ENCODE data around the gene SULT4A1. TPM values are rescaled to one million over a fixed set of nuclear protein-coding genes. Genes with fewer than 3 reads are reported as not detected.

SULT4A1 gene
- total RNA-seq, 1 donor from 2014 or later = not detected

GRCh38 chr22:43851058-43851978 is 11.0 kb downstream of the SULT4A1 start:
- Mint-ChIP-seq H3K9me3 (no peaks in the 10 kb centered on the region), H3K36me3 (ENCODE audit: low read depth) (no peaks in the 10 kb centered on the region), H3K4me1 (no peaks in the 10 kb centered on the region), H3K27me3 (peaks cover 2% of the 10 kb centered on the region), H3K27ac (no peak overlapping the region), H3K4me3 (no peak overlapping the region)
- intact Hi-C loops (cut with micrococcal nuclease) = no loop called here
- no peak for DNase-seq

GRCh38 chr22:43850529-43850928 is 11.8 kb downstream of the SULT4A1 start:
- intact Hi-C loops (cut with micrococcal nuclease) = no loop called here
- DNase-seq = no peak
- Mint-ChIP-seq H3K9me3 (no peaks in the 10 kb centered on the region), H3K36me3 (ENCODE audit: low read depth) (no peaks in the 10 kb centered on the region), H3K27ac (no peak overlapping the region), H3K4me3 (no peak overlapping the region), H3K4me1 (no peaks in the 10 kb centered on the region), H3K27me3 (peaks cover 2% of the 10 kb centered on the region)

GRCh38 chr22:43849731-43850130 is 12.6 kb downstream of the SULT4A1 start:
- Mint-ChIP-seq H3K4me3 (no peak overlapping the region), H3K27ac (no peak overlapping the region), H3K9me3 (no peaks in the 10 kb centered on the region), H3K27me3 (peaks cover 2% of the 10 kb centered on the region), H3K36me3 (ENCODE audit: low read depth) (no peaks in the 10 kb centered on the region), H3K4me1 (no peaks in the 10 kb centered on the region)
- intact Hi-C loops (cut with micrococcal nuclease) = no loop called here
- no peak for DNase-seq

GRCh38 chr22:43848366-43849171 is 13.7 kb downstream of the SULT4A1 start:
- Mint-ChIP-seq H3K9me3 (no peaks in the 10 kb centered on the region), H3K27me3 (peaks cover 2% of the 10 kb centered on the region), H3K36me3 (ENCODE audit: low read depth) (no peaks in the 10 kb centered on the region), H3K4me3 (no peak overlapping the region), H3K27ac (no peak overlapping the region), H3K4me1 (no peaks in the 10 kb centered on the region)
- intact Hi-C loops (cut with micrococcal nuclease) = no loop called here
- DNase-seq = no peak

- Mint-ChIP-seq H3K9me3 (no peaks in the 10 kb centered on the region), H3K4me1 (no peaks in the 10 kb centered on the region), H3K4me3 (no peak overlapping the region), H3K27ac (no peak overlapping the region), H3K36me3 (ENCODE audit: low read depth) (no peaks in the 10 kb centered on the region), H3K27me3 (no peaks in the 10 kb centered on the region)
- no peak for DNase-seq
- intact Hi-C loops (cut with micrococcal nuclease) = no loop called here
Measured at GRCh38 chr22:43847376-43848289, 14.7 kb downstream of the SULT4A1 start.

- Mint-ChIP-seq H3K4me1 (no peaks in the 10 kb centered on the region), H3K27ac (no peak overlapping the region), H3K9me3 (no peaks in the 10 kb centered on the region), H3K36me3 (ENCODE audit: low read depth) (no peaks in the 10 kb centered on the region), H3K4me3 (no peak overlapping the region), H3K27me3 (no peaks in the 10 kb centered on the region)
- no peak for DNase-seq
- intact Hi-C loops (cut with micrococcal nuclease) = no loop called here
Measured at GRCh38 chr22:43846966-43847365, 15.3 kb downstream of the SULT4A1 start.

- H3K27me3 Mint-ChIP-seq = no peaks in the 10 kb centered on the region
- H3K9me3 Mint-ChIP-seq = no peaks in the 10 kb centered on the region
- H3K4me1 Mint-ChIP-seq = no peaks in the 10 kb centered on the region
- no peak overlapping the region for H3K4me3 Mint-ChIP-seq
- H3K27ac Mint-ChIP-seq = no peak overlapping the region
- DNase-seq = no peak
- intact Hi-C loops (cut with micrococcal nuclease) = no loop called here
- no peaks in the 10 kb centered on the region for H3K36me3 Mint-ChIP-seq (ENCODE audit: low read depth)
Measured at GRCh38 chr22:43845981-43846380, 16.3 kb downstream of the SULT4A1 start.

GRCh38 chr22:43844560-43845545 is 17.5 kb downstream of the SULT4A1 start:
- intact Hi-C loops (cut with micrococcal nuclease) = no loop called here
- no peak for DNase-seq
- no peaks in the 10 kb centered on the region for H3K9me3 Mint-ChIP-seq
- H3K4me3 Mint-ChIP-seq = no peak overlapping the region
- no peaks in the 10 kb centered on the region for H3K36me3 Mint-ChIP-seq (ENCODE audit: low read depth)
- no peaks in the 10 kb centered on the region for H3K4me1 Mint-ChIP-seq
- no peak overlapping the region for H3K27ac Mint-ChIP-seq
- H3K27me3 Mint-ChIP-seq = no peaks in the 10 kb centered on the region

GRCh38 chr22:43843783-43844530 is 18.4 kb downstream of the SULT4A1 start:
- no peaks in the 10 kb centered on the region for H3K4me1 Mint-ChIP-seq
- no peak overlapping the region for H3K4me3 Mint-ChIP-seq
- intact Hi-C loops (cut with micrococcal nuclease) = no loop called here
- DNase-seq = no peak
- H3K27me3 Mint-ChIP-seq = no peaks in the 10 kb centered on the region
- H3K36me3 Mint-ChIP-seq (ENCODE audit: low read depth) = no peaks in the 10 kb centered on the region
- H3K27ac Mint-ChIP-seq = no peak overlapping the region
- H3K9me3 Mint-ChIP-seq = no peaks in the 10 kb centered on the region

GRCh38 chr22:43841742-43842141 is 20.6 kb downstream of the SULT4A1 start:
- H3K36me3 Mint-ChIP-seq (ENCODE audit: low read depth) = no peaks in the 10 kb centered on the region
- H3K27me3 Mint-ChIP-seq = no peaks in the 10 kb centered on the region

GRCh38 chr22:43840851-43841250 is 21.5 kb downstream of the SULT4A1 start:
- Mint-ChIP-seq H3K9me3 (no peaks in the 10 kb centered on the region), H3K27ac (no peak overlapping the region), H3K27me3 (no peaks in the 10 kb centered on the region), H3K4me3 (no peak overlapping the region), H3K36me3 (ENCODE audit: low read depth) (no peaks in the 10 kb centered on the region), H3K4me1 (no peaks in the 10 kb centered on the region)
- no peak for DNase-seq
- intact Hi-C loops (cut with micrococcal nuclease) = no loop called here

More at GRCh38 chr22:43841742-43842141, 20.6 kb downstream of the SULT4A1 start:
- no peak for DNase-seq
- intact Hi-C loops (cut with micrococcal nuclease) = no loop called here
- no peaks in the 10 kb centered on the region for H3K9me3 Mint-ChIP-seq
- no peak overlapping the region for H3K27ac Mint-ChIP-seq
- H3K4me1 Mint-ChIP-seq = no peaks in the 10 kb centered on the region
- H3K4me3 Mint-ChIP-seq = no peak overlapping the region

- no peak overlapping the region for H3K4me3 Mint-ChIP-seq
- peaks cover 2% of the 10 kb centered on the region for H3K27me3 Mint-ChIP-seq
- no peak for DNase-seq
- H3K27ac Mint-ChIP-seq = no peak overlapping the region
- no peaks in the 10 kb centered on the region for H3K4me1 Mint-ChIP-seq
- no peaks in the 10 kb centered on the region for H3K9me3 Mint-ChIP-seq
- H3K36me3 Mint-ChIP-seq (ENCODE audit: low read depth) = no peaks in the 10 kb centered on the region
- intact Hi-C loops (cut with micrococcal nuclease) = no loop called here
Measured at GRCh38 chr22:43840431-43840830, 21.9 kb downstream of the SULT4A1 start.
